Mucosa of descending colon (tissue), 3 donors: ENCODE results near the gene ANKS1B. TPM values are rescaled to one million over a fixed set of nuclear protein-coding genes. Genes with fewer than 3 reads are reported as not detected.
A peak's percentile ranks its signal among the peaks of the same experiment; 100 is the strongest.

Source experiments
- ATAC-seq: fragments of 200-7000 bp; cut with Tn5 transposase; one replicate; pipeline ENCODE4 v1.9.1; 2020; ENCODE audit warnings: mild to moderate bottlenecking, moderate library complexity
- DNase-seq, 3 donors: peaks; one replicate each; pipeline ENCODE4 v3.0.0-alpha.2; 2020
- H3K36me3 ChIP-seq: fragments of 200-600 bp; one replicate; pipeline ENCODE4 v1.8.0; 2021; ENCODE audit warnings: low read depth, mild to moderate bottlenecking
- H3K4me1 ChIP-seq: fragments of 200-600 bp; one replicate; pipeline ENCODE4 v1.8.0; 2021; ENCODE audit warnings: low read depth, mild to moderate bottlenecking
- H3K4me3 ChIP-seq: fragments of 200-600 bp; one replicate; pipeline ENCODE4 v1.8.0; 2021; ENCODE audit warnings: mild to moderate bottlenecking
- H3K9me3 ChIP-seq: fragments of 200-600 bp; one replicate; pipeline ENCODE4 v1.8.0; 2021; ENCODE audit warnings: mild to moderate bottlenecking
- CTCF ChIP-seq: fragments of 200-600 bp; IDR thresholded peaks from one replicate; pipeline ENCODE4 v1.8.0; 2022; ENCODE audit warnings: antibody characterized with exemption, mild to moderate bottlenecking
- intact Hi-C, 2 donors: fragments of 100-400 bp; cut with DNase I in 1 of 2; cut with micrococcal nuclease in 1 of 2; formaldehyde crosslinking; loops; one replicate each; pipeline versions ENCODE4 v1.11.0 to v1.11.1; 2022; cut with DNase I, micrococcal nuclease
- total RNA-seq, 3 donors: library from RNA; stranded (reverse); fragmentation: NEBNext Ultra II Directional in 2 of 3; extraction: Animal tissue kit (Norgen Biotek cat#: 25700) in 2 of 3; gene quantifications; one replicate each; pipeline versions ENCODE4 v1.2.1 to v1.2.4, GENCODE V29; 2021 to 2023
- donor health status: DM: no; HTN: no; CAD: no; lungs with moderate emphysema.
- donor health status: DM: no; HTN: no; CAD: no.
- donor health status: DM: no; HTN: yes; CAD: no.

Gene ANKS1B
- total RNA-seq, 3 donors from 2014 or later = 1.1 to 22.2 (median 2.3) TPM

- H3K9me3 ChIP-seq = no peaks in the 10 kb centered on the region
- intact Hi-C loops = no loop called here
- no peak overlapping the region for H3K4me3 ChIP-seq
- ATAC-seq (no peak), DNase-seq (no peak)
- H3K4me1 ChIP-seq = no peaks in the 10 kb centered on the region
- H3K36me3 ChIP-seq = no peaks in the 10 kb centered on the region
- no peak for TF ChIP-seq CTCF
Observed at GRCh38 chr12:98701166-98701565, 1283.6 kb downstream of the ANKS1B start.

GRCh38 chr12:98699586-98699985, 1285.2 kb downstream of the ANKS1B start:
- Histone ChIP-seq H3K9me3 (no peaks in the 10 kb centered on the region), H3K4me3 (no peak overlapping the region), H3K4me1 (no peaks in the 10 kb centered on the region), H3K36me3 (no peaks in the 10 kb centered on the region)
- TF ChIP-seq CTCF = no peak
- intact Hi-C loops = no loop called here
- ATAC-seq (no peak), DNase-seq (no peak)

- intact Hi-C loops = no loop called here
- Histone ChIP-seq H3K4me1 (no peaks in the 10 kb centered on the region), H3K4me3 (no peak overlapping the region), H3K9me3 (no peaks in the 10 kb centered on the region), H3K36me3 (no peaks in the 10 kb centered on the region)
- TF ChIP-seq CTCF = no peak
- ATAC-seq (peak; percentile 74), DNase-seq (peak in 2 of 3 donors; percentile 44 to 62)
Observed at GRCh38 chr12:98698603-98699463, 1285.9 kb downstream of the ANKS1B start.

GRCh38 chr12:98697209-98697608, 1287.5 kb downstream of the ANKS1B start:
- DNase-seq (no peak), ATAC-seq (no peak)
- no peaks in the 10 kb centered on the region for H3K36me3 ChIP-seq
- no peaks in the 10 kb centered on the region for H3K9me3 ChIP-seq
- no peaks in the 10 kb centered on the region for H3K4me1 ChIP-seq
- intact Hi-C loops = no loop called here
- no peak for TF ChIP-seq CTCF
- H3K4me3 ChIP-seq = no peak overlapping the region

GRCh38 chr12:98696036-98696646, 1288.6 kb downstream of the ANKS1B start:
- no peak overlapping the region for H3K4me3 ChIP-seq
- intact Hi-C loops = no loop called here
- TF ChIP-seq CTCF = no peak
- DNase-seq (no peak), ATAC-seq (no peak)
- H3K4me1 ChIP-seq = no peaks in the 10 kb centered on the region
- no peaks in the 10 kb centered on the region for H3K9me3 ChIP-seq
- H3K36me3 ChIP-seq = no peaks in the 10 kb centered on the region
